ENCODE measurements around the gene KMT5B.

The KMT5B gene

DNA sequence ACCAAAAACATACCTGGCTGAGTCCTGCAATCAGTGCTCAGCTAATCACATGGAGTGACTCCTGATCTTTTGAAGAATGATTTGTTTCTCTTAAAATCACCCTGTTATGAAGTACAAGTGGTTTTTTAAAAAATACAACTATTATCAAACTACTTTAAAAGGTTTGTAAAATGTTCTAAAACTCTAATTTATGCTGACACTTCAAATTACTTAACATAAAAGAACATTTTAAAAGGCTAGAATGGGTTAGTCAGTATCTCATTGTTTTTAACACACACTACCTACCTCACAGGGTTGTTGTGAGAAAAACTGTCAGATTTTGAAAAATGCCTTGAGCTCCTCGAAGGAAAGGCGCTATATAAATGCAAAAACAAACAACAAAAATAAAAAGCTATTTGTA lies 33.2 kb downstream of the KMT5B start:
- DNase-seq: no peak

DNA sequence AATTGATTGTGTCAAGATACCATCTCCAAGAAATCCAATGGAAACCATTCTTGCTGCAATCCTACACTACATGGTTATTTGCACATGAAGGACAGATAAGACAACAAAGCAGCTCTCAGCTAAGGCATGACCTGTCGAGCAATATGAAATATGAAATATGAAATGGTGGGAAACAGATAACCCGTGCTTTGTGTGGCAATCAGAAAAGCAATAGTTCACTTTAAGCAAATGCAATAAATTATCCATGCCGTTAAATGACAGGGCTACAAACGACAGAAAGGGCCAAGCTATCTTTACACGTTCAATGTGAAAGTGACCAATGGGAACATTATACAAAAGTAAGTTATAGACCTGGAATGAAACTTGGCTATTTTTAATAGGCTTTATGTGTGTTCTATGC lies 35.2 kb downstream of the KMT5B start:
- DNase-seq: no peak

DNA sequence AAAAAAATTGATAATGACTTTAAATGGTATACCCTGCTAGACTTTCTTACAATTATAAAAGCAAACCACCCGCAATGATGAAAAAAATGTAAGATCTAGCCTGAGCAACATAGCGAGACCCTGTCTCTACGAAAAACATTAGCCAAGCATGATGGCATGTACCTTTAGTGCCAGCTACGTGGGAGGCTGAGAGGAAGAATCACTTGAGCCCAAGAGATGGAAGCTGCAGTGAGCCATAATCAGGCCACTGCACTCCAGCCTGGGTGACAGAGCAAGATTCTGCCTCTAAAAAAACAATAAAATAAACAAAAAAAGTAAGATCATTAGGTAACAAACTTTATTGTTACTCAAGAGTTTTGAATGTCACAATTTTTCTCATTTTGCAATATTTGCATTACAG lies 39.2 kb downstream of the KMT5B start:
- no peak for DNase-seq

DNA sequence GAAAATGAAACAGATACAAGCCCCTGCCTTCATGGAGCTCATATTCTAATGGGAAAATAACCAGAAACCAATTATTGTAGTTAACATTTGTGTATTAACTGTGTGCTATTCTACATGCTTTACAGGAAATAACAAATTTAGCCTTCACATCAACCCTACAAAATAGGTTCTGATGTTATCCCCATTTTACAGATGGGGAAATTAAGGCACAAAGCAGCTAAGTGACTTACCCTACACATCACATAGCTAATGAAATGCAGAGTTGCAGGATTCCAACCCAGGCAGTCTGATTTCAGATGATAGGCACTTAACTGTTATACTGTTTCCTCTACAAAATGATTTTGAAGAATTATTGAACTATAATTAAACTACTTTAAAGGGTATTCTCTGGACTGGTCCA lies 43.7 kb downstream of the KMT5B start:
- no peak for DNase-seq

DNA sequence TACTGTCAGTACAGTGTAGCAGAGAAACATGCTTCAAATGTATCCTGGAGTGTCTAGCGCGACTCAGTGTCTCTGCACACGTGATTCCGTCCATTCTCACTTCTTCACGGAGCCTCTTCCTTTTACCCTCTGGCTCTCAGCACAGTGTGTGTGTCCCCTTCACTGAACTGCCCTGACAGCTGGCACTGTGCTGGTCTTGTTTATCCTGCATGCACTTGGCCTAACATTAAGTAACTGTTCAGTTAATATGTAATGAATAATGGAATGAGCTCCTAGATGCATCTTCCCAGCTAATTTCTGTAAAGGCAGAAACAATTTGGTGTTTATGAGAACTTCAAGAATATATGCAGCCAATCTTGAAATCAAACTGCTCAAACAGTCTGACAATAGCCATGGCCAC lies 44.4 kb downstream of the KMT5B start:
- no peak for DNase-seq

DNA sequence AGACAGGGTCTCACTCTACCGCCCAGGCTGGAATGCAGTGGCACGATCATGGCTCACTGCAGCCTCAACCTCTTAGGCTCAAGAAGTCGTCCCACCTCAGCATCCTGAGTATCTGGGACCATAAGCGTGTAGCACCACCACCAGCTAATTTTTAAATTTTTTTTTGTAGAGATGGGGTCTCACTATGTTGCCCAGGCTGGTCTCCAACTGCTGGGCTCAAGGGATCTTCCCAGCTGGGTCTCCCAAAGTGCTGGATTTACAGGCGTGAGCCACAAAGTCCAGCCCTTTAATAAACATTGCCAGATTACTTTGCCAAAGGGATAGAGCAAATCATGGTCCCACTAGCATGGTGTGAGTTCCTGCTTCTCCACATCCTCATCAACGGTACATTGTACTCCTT lies 45.6 kb downstream of the KMT5B start:
- DNase-seq: no peak

DNA sequence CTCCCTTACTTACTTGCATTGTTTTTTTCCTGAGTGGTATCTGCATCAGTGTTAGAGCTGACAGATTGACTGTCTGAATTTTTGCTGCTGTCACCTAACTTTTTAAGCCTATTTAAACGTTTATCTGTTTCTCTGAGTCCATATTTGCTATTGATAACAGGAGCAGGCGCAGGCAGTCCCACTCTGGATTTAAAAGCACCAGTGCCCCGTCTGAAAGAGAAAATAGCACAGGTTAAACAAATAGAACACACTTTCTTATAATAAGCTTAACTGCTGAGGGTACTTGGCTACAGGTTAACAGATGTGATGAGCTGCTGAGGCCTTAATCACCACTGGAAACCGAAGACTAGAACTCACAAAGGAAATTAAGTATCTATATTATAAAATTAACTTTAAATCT lies 46.1 kb downstream of the KMT5B start:
- no peak for DNase-seq

DNA sequence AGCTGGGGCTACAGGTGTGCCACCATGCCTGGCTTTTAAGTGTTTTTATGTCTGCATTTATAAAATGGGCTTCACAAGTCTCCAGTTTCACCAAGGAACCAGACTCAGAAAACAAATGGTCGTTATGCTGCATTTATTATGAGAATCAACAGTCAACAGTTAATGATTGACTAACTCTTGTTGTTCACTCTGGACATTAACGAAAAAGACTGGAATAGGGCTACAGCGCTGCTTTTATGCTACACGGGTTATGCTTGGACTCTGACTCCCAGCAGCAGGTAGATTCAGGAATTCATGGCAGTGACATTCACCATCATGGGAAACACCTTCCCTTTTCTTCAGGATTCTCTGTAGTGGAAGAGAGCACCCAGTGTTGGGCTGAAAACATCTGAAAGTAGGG lies 47.5 kb downstream of the KMT5B start:
- no peak for DNase-seq

DNA sequence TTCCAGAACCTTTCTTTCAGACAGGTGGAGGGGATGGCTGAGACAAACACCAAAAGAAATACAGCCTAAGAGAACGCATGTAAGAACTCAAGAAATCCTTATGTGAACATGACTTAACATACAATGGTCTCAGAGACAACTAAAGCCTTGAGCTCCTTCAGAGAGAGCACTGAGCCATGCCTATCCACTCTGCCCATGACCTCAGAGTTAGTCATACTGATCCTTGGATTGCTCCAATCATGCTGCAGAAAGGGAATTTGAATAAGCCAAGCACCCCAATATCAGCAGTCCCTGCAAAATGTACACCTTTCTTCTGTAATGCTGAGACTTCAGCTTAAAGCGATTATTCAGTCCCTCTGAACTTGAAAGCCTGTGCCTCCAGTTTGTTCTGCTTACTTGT lies 48.7 kb downstream of the KMT5B start:
- no peak for DNase-seq

DNA sequence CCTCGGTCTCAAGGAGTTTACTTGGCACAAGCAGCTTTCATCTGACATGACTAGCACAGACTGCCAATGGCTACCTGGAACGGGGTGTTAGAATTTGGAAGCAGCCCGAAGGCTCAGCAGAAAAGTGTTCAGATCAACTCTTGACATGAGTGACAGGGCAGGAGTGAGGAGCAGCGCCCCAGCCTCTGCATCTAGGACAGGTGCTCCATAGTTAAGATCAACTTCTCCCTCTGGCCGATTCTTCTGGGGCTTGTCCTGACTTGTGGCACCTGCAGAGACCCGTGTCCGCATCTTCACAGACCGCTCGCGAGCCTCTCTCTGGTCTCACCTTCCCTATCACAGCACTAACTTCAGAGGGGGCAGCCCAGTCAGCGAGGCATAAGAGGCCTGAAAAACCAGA lies 49.4 kb downstream of the KMT5B start:
- DNase-seq: no peak

DNA sequence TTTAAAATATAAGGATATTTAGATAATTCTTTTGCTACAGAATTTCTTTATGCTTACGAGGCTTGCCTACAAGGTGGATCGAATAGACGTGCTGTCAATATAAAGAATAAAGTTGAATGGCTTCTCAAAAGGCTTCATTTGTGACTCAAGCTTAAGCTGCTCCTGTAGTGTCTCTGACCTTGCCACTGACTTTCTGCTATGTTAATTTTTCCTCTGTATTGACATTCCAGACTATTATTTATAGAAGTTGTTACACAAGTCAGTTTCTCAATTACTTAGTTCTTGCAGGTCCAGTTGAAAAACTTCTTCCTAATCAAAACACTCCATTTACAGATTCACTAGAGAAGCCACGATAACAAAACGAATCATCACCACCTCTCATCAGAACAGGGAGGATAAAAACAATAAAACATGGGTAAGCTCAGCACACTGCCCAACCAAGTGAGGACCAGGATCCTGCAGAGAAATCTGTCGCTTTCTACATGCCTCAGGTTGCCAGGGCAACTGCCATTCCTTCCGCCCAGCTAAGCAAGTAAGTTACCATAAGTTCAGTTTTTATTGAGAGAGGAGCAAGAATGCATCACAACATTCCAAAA lies 52.9 kb downstream of the KMT5B start:
- no peak for DNase-seq

DNA sequence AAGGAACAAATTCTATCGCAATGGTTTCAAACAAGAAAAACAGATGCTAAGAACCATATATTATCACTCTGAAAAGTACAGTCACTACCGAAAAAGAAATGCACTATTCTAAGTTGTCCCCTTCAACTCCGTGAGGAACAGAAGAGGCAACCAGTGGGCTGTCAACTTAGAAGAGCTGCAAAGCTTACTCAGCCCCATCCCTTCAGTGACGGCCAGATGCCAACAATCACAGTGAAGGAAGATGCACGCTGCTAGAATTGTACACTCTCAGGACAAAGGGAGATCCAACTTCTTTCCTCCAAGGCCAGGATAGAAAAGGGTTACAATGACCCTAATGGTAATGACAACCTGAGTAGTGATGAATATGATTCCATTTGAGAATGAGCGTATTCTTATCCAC lies 53.4 kb downstream of the KMT5B start:
- DNase-seq: no peak

DNA sequence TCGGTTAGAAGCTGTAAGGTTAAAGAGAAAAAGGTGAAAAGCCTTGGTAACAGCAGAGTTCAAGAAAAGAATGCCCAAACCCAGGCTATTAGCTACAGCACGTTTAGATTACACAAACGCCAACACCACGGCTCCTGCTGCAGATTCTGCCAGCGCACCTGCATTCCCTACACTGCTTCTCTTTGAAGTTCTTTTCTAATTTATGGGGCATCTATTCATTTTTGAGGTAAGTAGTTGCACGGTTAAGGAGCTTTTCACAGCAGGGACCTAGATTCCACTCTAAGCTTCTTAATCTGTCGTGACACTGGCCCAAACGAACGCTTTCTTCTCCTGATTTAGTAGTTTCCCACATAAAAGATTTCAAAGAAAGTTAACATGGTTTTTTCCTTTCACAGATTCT lies 53.9 kb downstream of the KMT5B start:
- no peak for DNase-seq

DNA sequence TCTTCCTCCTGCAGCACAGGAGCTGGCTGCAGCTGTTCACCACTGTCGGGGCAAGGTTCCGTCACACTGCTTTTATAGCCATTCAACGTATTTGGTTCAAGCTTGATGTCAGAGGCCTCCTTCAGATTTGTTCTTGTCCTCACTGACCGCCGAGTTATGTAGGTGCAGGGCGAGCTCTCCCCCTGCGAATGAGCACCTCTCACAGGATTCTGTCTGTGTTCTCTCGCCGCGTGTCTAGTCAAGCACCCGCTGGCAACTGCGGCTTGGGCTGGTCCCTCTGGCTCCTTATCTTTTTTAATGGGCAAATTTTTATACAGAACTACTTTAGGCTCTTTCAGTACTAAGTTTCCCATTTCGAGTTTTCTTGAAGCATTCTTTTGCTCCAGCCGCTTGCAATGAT lies 54.5 kb downstream of the KMT5B start:
- no peak for DNase-seq

DNA sequence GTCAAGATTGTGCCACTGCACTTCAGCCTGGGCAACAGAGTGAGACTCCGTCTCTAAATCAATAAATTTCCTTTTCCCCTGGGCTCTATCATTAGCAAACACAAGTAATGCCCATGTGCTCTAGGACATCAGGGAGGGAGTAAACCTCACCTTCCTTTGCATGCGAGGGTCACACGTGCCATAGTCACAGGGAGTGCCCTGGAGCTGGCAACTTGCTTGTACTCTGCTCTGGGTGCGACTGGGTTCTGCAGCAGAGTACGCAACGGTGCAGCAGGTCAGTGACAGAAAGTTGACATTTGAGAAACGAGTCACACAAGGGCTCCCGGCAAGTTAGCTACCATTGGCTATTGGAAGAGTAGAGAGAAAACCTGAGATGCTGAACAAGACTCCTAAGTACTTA lies 59.4 kb downstream of the KMT5B start:
- DNase-seq: no peak

DNA sequence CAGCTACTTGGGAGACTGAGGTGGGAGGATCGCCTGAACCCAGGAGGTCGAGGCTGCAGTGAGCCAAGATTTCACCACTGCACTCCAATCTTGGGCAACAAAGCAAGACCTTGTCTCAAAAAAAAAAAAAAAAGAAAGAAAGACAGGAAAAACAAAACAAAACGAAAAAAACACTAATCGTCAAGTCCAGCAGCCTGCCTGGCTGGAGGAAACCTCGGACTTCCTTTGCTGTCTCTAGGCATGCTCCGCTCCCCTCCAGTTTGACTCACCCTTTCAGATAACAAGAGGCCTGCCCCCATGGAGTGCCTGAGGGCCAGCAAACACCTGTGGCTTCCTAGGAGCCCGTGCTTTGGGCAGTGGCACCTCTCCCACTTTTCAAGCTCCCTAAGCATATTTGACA lies 63.1 kb downstream of the KMT5B start:
- no peak for DNase-seq

DNA sequence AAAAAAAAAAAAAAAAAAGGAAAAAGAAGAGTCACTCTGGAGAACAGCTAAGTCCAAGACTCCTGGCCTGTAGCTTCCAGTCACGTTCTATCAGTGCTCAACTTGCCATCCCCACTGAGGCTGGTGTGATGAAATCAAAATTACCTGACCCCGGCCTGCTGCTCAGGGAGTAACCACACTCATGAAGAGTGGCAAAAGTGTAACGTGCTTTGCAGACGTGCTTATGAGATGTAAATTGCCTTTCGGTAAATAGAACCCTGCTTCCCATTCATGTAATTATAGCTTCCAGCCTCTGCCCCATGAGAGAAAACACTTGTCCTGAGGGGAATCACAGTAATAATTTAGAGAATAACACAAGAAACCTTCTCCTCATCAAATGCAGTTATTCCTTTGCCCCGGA lies 63.7 kb downstream of the KMT5B start:
- DNase-seq: no peak

DNA sequence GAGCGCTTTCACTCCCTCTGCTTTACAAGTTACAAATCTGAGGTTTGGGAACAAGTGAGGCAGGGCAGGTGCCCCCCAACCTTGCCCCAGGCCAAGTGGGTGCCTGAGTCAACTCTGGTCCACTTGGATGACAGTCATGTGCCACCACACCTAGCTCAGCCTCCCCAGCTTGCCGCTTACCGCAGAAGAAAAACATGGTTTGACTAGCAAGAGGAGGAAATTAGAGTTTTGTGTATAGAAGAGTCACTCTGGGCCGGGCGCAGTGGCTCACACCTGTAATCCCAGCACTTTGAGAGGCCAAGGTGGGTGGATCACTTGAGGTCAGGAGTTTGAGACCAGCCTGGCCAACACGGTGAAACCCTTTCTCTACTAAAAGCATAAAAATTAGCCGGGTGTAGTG lies 64.2 kb downstream of the KMT5B start:
- no peak for DNase-seq

DNA sequence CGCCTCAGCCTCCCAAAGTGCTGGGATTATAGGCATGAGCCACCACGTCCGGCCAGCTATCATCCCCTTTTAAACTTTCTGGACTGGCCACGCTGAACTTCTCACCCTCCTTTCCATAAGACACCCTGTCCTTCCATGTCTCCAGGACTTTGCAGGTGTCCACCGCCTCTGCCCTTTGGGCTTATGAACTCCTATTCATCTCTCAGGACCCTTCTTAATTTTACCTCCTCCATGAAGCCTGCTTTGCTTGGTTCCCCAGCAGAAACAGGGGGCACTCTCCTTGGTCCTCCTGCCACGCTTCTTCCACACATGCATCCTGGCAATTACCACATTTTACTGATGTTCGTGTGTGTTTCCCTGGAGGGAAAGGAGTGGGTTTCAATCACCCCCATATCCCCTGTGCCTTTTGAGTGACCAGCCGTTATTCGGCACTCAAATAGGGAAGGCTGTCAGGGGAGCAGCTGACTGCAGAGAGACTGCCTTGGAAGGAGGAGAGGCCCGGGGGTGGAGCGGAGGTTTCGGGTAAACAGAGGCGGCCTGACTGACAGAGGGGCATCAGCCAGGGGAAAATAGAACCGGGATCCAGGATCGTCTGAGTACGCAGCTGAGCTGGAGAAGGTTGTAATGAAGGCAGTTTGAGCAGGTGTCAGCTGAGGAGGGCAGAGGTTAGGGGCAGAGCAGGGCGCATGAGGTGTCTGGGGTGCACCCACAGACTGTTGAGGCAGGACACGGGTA lies 64.9 kb downstream of the KMT5B start:
- no peak for DNase-seq

DNA sequence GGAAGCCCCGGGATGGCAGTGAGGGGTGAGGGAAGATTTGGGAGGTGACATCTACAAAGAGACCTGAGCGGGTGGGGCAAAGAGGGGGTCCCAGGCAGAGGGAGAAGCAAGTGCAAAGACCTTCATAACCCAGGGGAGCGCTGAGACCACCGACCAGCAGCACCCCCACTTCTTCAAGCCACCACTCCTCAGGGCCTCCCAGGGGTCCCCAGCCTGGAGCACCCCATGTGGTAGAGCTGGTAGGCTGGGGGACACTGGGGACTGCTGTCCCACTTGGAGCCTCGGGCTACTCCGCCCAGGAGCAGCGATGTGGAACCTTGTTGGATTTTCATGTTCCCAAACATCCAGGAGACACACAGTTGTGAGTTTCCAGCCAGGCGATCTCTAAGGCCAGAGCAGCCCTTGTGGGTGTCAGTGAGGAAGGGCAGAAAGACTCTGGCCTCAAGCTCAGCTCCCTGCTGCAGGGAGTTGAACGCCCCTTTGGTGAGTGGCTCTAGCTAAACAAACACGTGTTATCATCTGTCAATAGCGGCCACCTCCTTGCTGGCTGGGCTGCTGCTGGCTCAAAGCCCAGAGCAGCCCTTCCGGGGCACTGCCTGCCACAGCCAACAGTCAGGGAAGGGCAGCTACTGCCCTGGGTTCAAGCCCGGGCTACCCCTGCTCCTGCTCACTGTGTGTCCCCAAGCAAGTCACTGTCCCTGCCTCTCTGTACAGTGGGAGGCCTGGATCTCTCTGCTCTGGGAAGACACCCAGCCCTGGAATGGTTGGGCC lies 66.2 kb downstream of the KMT5B start:
- no peak for DNase-seq

DNA sequence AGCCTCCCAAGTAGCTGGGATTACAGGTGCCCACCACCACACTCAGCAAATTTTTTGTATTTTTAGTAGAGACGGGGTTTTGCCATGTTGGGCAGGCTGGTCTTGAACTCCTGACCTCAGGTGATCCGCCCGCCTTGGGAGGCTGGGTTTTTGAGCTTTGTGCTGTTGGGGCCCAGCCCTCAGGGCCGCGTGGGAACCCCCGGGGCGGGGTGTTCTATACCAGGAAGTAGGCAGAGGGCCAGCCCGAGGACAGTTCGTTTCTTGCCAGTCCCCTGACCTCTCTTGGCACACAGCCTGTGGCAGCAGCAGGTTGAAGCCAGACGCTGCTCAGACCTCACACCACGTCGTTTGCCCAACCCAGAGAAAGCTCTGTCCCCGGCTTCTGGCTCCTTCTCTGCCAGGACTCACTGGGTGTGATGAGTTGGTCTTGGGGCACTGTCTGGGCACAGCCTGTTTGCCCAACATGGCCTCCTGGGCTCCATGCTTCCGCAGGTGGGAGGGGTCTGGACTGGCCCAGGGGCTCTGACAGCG lies 67.0 kb downstream of the KMT5B start:
- no peak for DNase-seq

DNA sequence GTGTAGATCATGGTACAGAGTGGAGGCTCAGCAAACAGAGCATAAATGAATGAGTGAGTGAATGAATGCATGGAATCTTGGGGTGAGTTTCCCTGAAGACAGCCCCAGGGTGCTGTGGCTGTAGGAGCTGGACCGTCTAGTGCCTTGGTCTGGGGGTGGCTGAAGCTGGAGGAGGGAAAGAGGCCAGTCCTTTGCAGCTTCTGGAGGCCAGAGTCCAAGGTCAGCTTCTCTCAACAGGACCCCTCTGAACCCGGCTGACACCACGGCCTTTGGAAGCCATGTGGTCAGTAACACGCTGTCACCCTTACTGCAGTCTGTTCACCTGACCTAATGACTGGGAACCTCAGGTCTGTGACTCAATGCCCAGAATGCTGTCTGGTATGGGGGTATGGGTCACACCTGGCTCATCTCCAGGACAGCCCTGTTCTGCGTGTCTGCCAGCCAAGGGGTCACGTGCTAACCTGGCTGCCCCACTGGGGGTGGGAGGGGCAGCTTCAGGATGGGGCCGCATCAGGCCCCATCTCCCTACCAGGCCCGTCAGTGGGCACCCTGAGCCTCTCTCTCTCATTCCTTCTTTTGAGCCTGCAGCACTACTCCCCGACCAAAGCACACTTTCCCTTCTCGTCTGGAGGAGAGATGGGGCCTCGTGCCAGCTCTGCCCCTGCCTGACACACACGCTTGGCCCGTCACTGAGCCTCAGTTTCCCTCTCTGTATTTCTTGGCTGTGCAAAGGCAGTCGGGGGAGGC lies 67.8 kb downstream of the KMT5B start:
- DNase-seq: no peak

DNA sequence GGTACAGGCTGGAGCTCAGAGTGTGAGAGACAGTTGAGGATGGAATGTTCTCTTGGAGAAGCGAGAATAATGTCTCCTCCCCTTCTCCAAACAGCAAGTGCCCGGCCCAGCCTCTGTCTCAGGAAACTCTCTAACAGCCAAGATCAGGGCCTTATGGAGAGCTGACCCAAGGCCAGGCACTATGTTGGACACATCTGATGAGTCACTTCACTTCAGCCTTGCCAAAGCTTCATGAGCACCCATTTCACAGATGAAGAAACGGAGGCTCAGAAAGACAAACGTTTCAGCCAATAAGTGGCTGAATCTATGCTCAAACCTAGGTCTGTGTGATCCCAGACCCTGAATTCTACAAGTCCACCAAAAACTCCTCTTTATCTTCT lies 69.8 kb downstream of the KMT5B start:
- no peak for DNase-seq

Measured in NCI-H2171 treated with DMSO at 0.1 percent for 48 hours (cell line).